SH-SY5Y (cell line): Measurements from ENCODE around the gene CARD10.

Source experiments
- GATA2 ChIP-seq: IDR thresholded peaks from 2 replicates; pipeline ENCODE4 v1.6.1; 2011; ENCODE audit warnings: mild to moderate bottlenecking, low read depth, low read length
- GATA3 ChIP-seq: IDR thresholded peaks from 2 replicates; pipeline ENCODE4 v1.6.1; 2011; ENCODE audit warnings: low read depth, mild to moderate bottlenecking, low read length, moderate library complexity

GRCh38 chr22:37487129-37487528, 32.1 kb downstream of the CARD10 start:
- no peak for TF ChIP-seq GATA2
- TF ChIP-seq GATA3 = no peak
